NOMO-1 (cell line): ENCODE results near the gene LDAH.

Experiments used
- DNase-seq, 2 experiments: peaks; one replicate each; lab custom pipeline; 2025; ENCODE audit not compliant: unreplicated experiment in 2 of 2; lab: John Stamatoyannopoulos, UW

Gene LDAH

GRCh38 chr2:20641123-20641985 is 181.5 kb downstream of the LDAH start:
- DNase-seq: no peak

GRCh38 chr2:20640411-20641122 is 182.3 kb downstream of the LDAH start:
- DNase-seq: no peak

- no peak for DNase-seq
Measured at GRCh38 chr2:20638646-20639430, 184.1 kb downstream of the LDAH start.

- no peak for DNase-seq
Measured at GRCh38 chr2:20638014-20638413, 184.9 kb downstream of the LDAH start.

- no peak for DNase-seq
Measured at GRCh38 chr2:20637147-20637546, 185.8 kb downstream of the LDAH start.

GRCh38 chr2:20635675-20636584 is 187.0 kb downstream of the LDAH start:
- no peak for DNase-seq

- DNase-seq: no peak
Measured at GRCh38 chr2:20635113-20635510, 187.8 kb downstream of the LDAH start.

GRCh38 chr2:20634507-20635112 is 188.3 kb downstream of the LDAH start:
- DNase-seq: no peak
